SK-N-DZ (cell line): ENCODE results near the gene EHD1.
A peak's percentile ranks its signal among the peaks of the same experiment; 100 is the strongest.

Source experiments
- DNase-seq: peaks from one replicate; pipeline ENCODE4 v3.0.0-alpha.2; 2015; ENCODE audit warnings: low spot score

Gene EHD1

DNA sequence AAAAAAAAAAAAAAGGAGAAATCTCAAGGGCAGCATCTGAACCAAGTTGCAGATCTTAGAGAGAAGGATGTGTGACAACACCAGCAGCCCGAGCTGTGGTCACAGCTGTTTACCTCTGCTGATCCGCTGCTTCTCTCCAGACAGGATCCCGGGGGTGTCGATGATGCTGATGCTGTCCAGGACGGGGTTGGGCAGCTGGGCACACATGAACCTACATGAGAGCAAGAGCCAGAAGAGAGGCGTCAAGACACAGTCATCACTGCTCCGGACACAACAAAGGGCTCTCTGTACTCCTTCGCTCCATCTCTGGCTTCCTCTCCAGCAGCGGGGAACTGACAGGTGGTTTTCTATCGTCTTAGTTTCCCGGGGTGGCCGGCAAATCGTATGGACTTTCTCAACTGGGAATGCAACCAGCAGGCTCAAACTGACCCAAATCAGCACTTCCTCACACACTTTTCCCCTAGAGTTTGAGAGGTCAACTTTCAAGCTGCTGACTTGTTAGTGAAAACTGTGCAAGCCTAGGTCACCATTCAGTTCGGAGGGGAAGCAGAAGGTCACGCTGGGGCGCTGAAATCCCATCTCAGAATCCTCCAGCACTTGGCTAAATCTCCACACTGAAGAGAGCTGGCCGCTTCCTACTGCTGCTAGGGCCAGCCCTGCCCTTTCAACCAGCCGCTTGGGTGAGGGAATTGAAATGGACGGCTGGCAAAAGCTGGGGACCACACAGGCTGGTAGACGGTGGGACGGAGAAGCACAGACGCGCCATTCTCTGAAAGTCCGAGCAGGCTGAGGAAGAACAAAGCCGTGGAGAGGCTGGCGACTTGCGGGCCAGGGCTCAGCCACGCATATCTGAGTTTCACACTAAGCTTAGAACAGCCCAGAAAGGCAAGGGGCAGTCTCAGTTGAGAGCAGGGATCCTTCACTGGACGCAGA, 3.8 kb downstream of the EHD1 start:
- no peak for DNase-seq

DNA sequence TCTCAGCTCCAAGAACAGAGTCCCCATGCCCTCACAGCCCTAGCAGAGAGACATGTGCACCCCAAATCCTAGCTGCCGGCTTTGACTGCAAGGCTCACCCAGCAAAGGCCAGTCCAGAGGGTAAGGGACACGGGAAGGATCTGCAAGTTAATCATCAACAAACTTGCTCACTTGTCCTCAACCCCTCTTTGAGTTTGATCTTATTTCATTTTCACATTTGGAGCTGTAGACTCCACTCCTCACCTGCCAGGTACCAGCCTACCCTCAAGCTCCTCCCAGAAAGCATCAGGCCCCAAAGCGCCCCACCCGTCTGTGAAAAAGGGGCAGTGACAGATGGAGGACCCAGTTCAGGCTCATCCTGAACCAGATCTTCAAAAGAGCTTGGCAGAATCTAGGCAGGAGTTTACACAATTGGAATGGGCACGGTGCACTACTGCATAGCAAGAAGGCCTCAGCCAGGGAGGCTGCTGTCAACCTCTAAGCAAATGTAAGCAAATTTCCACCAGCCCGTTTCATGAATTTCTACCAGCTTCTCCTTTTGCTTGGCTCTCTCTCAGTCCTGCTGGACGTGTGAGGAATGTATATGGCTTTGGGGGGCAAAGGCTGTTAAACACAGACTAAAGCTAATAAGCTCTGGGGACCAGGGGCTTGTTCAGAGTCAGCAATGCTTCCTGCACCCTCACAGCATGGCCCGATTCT, 5.5 kb downstream of the EHD1 start:
- DNase-seq = no peak

DNA sequence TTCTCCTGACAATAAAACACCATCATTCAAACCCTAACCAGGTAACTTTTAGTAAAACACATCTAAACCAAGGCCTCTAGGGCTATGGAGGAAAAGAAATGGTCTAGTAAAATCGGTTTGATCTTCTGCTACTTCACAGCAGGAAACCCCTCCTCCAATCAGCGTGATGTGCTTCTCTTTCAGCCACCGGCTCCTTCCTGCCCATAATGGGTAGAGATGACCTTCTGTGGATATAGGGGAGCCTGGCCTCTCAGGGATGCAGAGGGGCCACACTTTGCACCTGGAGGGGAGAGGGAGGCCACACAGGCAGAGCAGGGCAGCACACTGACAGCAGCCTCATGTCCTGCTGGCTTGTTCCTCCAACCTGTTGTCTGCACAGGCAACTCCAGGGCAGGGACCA, 6.9 kb downstream of the EHD1 start:
- no peak for DNase-seq

DNA sequence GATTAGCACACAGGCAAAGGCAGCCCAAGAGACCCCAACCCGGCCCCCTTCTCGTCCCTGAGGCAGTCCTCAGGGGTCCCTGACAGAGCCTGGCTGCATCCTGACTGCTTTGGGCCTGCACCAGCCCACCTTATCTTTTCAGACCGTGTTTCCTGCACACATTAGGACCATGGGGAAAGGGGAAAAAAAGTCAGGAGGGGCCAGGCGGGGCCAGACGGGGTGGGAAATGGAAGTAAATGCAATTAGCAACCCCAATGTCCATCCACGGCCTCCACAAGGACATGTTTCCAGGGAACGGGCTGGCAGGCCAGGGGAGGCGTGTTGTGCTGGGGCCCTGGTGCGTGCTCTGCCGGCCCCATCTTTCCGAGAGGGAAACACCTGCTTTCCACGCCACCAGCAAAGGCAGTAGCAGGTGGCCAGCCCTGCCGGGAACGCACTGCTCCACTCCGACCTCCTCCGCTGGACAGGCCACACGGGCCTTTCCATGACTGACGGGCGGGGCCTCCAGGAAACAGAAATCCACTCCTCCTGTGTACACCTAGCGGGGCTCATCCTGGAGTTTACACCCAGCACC, 7.4 kb downstream of the EHD1 start:
- no peak for DNase-seq

DNA sequence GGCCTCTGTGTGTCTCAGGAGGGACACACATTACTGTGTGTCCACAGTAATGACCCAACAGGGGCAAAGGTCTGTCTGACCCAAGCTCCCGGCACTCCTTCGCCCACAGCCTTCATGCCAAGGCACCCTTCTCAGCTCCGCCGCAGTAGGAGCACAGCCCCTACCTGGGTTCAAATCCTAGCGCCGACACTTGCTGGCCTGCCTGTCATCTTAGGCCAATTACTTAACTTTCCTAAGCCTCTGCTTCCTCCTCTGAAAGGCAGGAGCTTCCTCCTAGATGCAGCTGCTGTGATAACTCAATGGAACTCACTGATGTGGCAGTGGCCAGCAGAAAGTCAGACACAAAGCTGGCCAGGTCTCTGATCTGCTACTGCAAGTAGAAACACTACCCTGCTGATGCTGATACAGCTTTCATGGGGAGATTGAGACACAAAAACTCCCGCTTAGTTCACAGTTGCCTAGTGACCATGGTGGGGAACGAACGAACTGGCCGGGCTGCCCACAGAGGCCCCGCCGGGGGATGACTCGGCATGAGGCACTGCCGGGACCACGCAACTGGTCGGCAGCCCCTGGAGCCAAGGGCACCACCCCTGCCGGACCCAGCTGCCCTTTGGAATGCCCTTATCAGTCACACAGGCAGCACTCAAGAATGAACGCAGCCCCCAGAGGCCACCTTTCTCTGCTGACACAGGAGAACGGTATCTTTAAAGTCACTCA, 8.1 kb downstream of the EHD1 start:
- no peak for DNase-seq

DNA sequence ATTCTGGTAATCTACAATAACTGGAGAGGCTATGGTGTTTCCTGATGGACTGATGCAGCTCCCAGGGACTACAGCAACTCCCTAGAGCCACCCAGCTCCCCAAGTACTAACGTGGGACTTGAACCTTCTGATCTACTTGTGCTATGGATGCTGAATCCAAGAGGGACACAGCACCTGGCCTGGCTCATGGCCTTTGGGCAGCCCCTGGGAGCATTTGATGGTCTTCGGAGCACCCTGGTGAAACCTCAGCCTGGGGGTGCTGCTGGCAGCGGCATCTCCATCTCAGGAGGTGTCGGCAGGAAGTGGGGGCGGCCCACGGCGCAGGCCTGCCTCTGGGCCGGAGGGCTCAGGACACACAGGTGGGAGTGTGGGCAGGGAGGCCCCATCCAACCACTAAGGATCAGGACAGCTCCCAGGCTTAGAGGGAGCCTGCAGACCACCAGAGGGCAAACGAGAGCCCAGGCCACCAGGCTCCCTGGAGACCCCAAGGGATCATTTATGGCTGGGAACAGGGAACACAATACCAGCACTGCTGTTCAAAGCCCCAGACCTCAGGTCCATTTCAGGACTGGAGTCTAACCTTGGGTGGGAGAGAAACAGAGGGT, 8.7 kb downstream of the EHD1 start:
- DNase-seq = peak; percentile 77

DNA sequence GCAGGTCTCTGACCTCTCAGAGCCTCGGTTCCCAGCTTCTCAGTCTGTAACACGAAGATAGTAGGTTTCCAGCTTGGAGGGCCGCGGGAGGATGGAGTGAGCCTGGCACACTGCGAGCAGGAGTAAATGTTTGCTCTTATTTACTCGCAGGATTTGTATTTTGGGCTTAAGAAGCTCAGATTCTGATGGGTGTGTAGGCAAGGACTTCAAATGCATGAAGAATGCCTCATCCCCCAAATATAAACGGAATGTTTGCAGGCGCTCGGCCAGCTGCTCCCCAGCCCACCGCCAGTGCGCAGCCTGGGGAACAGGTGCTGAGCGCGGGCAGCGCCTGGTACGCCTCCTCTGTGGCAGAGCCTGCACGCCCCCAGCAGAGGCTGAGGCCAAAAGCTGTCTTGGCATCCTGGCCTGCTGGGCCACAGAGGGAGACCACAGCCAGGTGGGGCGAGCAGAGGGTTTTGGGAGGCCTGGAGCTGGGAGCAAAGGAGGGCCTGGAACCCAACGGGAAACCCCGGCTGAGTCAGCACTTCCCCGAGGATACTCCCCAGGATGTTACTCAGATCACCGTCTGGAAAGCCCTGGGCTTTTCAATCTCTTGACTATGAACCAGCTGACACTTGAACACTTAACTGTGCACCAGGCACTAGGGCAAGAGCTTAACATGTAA, 9.4 kb downstream of the EHD1 start:
- no peak for DNase-seq

DNA sequence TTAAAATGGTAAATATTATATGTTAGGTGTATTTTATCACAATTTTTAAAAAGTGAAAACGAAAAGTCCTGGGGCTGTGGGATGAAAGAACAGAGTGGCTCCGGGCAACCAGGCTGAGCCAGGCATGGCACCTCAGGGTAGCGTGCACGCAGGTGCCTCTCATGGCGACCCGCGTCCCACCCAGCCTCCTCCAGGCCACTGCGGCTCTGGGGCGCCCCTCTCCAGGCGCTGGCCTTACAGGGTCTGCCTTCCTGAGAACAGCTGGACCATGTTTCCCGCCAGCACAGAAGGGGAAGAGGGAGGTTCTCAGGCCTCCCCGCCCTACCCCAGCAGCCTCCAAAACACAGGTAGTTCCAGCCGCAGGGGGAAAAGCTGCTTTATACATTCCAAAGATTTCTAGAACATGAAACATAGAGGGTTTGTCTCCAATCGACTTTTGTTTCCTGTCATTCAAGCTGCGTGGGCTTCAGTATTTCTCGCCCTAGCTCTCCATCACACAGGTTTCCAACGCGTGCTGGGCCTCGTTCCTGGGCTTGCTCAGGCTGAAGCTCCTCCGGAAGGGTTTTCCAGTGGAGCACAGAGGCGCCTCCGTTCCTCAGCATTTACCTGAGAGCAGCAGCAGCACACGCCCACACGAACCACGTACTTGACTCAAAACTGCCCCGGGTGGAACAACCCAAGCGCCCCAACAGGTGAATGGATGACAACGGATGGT, 10.5 kb downstream of the EHD1 start:
- no peak for DNase-seq

DNA sequence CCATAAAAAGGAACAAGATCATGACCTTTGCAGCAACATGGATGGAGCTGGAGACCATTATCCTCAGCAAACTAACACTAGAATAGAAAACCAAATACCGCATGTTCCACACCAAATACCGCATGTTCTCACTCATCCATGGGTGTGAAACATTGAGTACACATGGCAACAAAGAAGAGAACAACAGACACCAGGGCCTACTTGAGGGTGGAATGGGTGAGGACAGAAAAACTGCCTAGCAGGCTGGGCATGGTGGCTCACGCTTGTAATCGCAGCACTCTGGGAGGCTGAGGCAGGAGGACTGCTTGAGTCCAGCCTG, 12.3 kb downstream of the EHD1 start:
- no peak for DNase-seq

DNA sequence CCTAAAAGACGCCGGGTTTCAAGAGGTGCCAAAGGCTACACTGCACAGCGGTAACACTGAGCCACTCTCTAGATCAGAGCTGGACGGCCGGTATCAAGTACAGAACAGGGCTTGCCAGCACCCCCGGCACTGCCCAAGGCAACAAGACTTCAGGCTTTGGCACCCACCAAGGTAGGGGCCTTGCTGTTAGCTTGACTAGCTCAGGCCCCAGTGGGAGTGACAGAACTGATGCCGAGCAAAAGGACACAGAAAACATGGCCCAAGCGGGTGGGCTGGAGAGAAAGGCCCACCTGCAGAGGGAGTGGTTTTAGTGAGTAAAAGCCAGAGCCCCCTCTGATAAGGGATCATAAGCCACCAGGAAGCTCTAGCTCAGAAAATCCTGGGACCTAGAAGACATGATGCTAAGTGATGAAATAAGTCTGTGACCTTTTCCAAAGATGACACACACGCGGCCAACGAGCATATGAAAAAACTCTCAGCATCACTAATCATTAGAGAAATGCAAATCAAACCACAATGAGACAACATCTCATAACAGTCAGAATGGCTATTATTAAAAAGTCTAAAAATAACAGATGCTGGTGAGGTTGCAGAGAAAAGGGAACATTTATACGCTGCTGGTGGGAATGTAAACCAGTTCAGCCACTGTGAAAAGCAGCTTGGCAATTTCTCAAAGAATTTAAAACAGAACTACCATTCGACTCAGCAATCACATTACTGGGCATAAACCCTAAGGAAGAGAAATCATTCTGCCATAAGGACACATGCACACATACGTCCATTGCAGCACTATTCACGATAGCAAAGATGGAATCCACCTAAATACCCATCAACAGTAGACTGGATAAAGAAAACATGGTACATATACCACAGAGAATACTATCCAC, 12.9 kb downstream of the EHD1 start:
- no peak for DNase-seq

DNA sequence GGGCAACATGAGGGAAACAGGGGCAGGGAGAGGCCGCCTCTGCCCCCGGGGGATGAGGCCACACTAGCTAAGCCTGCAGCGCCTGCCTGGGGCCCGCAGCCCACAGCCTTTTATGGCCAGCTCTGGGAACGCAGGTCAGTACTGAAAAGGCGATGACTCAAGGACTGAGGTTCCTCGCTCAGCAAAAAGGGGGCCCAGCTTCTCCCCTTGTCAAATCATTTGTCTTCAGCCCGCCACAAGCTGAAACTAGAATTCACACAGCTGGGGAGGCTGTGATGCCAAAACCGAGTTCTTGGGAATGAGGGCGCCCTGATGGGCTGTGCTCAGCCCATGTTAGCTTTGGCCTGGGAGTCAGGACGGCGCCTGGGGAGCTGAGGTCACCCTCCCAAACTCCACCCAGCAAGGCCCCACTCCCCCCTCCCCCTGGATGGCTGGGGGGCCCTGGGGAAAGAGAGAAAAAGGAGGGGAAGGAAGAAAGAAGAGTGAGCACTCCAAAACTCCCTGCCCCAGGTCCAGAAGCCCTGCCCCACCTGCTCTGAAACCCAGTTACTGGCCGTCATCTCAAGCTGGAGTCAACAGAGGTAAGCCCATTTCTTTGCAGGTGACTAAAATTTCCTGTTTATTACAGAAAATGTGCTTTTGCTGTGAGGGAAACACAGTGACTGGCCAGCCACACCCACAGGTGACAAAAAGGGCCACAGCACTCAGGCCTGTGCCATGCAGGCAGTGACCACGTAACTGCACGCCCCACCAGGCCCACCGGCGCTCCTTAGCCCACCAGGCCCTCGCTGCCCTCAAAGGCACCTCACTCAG, 13.7 kb downstream of the EHD1 start:
- DNase-seq = no peak

DNA sequence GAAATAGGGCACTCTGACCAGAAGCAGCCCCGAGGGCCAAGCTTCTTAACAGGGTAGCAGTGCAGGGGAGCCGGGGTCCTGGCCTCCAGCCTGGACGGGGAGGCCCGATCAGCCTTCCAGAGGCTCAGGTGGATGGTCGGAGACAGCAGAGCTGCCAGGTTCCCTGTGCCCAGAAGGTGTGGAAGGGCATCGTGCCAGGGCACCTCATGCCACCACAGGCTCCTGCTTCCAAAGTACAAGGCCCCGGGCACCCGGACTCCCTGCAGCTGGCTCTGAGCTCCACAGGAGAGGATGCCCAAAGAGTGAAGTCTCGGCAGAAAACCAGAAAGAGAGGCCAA, 14.3 kb downstream of the EHD1 start:
- no peak for DNase-seq

DNA sequence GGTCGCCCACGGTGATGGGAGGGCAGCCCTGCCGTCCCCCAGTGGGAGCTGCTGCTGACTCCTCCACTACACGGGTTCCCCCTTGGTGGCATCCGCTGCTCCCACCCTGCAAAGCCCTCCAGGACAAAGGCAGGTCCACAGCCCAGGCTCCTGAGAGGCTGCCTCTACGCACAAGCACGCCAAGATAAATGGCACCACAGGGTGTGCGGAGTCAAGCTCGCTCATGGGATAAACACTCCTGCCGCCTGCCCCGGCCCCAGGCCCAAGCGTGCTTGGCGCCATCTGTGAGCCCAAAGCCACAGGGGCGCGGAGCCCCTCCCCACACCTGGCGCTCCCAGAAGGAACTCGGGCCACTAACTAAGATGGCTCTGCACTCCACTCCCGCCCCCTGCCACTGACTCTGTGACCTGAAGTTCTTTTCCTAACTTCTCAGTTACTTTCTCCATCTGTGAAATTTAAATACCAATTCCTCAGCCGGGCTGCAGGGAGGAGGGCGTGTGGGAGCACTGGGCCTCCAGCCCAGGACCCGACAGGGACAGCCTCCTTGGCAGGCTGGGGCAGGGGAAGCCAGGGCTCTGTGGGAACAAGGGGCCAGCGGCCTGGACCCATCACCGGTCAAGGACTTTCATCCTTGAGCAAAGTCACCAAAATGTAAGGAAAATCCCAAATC, 14.9 kb downstream of the EHD1 start:
- no peak for DNase-seq

DNA sequence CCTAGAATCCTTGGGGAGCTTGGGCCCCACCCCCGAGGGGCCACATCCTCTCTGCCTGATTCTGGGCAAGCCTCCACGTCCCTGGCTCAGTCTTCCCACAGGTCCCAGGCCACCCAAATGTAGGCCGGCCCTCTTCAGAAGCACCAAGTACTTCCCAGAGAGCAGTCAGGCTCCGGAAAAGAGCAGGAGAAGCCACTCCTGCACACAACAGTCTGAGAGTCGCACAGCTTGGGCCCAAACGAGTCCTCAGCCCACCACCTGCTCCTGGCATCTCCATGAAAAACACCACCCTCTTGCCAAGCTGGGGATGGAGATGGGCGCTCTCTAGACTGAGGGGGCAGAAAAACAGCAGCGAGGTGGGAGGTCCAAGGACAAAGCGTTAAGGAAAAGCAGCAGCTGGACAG, 15.4 kb downstream of the EHD1 start:
- no peak for DNase-seq

DNA sequence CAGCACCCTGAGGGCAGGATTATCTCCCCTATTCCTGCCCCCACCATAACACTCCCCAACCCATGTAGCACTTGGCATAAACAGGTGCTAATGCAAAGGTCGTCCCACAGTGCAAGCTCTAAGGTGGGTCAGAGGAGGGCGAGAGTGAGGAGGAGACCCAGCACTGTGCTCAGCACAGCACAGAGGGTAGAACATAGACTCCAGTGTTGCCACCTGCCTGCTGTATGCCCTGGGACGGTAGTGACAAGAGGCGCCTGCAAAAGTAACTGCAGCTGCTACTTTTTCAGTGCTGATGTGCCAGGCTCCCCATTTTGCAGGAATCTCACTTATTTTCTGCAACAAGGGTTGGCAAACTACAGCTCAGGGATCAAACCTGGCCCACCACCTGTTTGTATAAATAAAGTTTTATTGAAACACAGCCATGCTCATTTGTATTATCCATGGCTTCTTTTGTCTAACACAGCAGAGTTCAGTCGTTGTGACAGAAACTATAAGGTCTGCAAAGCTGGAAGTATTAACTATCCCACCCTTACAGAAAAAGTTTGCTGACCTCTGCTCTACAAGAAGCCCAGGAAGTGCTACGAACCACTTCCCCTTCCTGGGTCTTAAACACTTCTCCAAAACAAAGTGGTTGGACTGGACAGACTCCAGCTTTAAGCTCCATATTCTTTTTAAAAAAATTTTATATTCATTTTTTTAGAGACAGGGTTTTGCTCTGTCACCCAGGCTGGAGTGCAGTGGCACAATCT, 17.0 kb downstream of the EHD1 start:
- DNase-seq = no peak

DNA sequence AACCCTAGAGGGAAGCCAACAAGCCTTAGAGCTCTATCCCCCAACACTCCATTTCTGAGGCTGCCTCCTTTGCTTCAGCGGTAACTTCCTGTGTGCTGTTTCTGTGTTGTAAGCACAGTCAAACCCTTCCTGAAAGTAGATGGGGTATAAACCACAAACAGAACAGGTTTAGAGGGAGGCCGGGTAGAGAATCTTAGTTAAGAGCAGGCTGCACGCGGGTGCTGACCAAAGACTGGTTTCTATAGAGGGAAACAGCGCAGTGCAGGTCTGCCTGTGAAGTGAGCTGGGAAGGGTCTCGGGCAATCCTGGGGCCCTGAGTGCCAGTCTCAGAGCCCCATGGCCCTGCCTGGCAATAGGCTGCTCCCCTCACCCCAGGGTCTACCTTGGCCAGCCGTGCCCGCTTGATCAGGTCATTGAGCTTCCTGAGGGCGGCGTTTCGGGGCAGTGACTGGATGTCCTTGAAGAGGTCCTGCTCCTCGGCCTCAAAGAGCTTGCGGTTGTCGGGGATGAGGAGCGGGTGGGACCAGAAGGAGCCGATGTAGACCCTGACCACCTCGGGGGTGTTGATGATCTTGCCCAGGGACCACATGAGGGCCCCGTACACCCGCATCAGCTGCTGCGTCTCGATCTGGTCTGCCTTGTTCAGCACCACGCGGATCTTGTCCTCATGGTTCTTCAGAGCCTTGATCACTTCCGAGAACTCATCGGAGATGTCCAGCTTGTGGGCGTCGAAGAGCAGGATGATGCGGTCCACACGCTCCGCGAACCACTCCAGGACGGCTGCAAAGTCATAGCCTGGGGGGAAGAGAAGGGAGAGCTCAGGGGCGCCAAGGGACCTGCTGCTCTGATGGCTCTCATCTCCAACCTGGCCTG, 18.6 kb downstream of the EHD1 start:
- no peak for DNase-seq
